Adipose tissue (tissue), 3 donors: Measurements from ENCODE around the gene AK9. TPM values are rescaled to one million over a fixed set of nuclear protein-coding genes. Genes with fewer than 3 reads are reported as not detected.
A peak's percentile ranks its signal among the peaks of the same experiment; 100 is the strongest.
"Not testable (repeated sequence)": the region's sequence is repeated elsewhere in the genome, so short reads cannot be mapped to it uniquely, and the experiment has no call there.

Experiments used
- H3K27ac ChIP-seq: one replicate; pipeline ENCODE4 v1.5.1; 2013; ENCODE audit warnings: low read depth, low read length
- WGBS, 3 donors: extraction: QIAGEN DNeasy Blood & Tissue Kit; methylation state at CpG; one replicate each; pipeline ENCODE4 v1.1.7; 2013; 5-methylcytosine and 5-hydroxymethylcytosine counted together
- polyA plus RNA-seq, 3 donors: library from polyadenylated mRNA; stranded (reverse); fragments of 200-250 nt; gene quantifications; one replicate each; pipeline ENCODE4 v1.2.3, GENCODE V29; 2013
- donor health status: healthy with polysubstance abuse.
- donor health status: Bipolar disorder and iron deficiency.
- donor health status: healthy.

Gene AK9
- polyA plus RNA-seq, 3 donors: 2.3 to 3.7 (median 2.8) TPM

GRCh38 chr6:109653264-109653663 is 37.7 kb downstream of the AK9 start:
- no peak overlapping the region for H3K27ac ChIP-seq
- WGBS, 3 donors: 42 to 63% (median 47%) methylated on average over 5 of the region's 5 CpGs

GRCh38 chr6:109644131-109644530 is 46.9 kb downstream of the AK9 start:
- 89 to 97% (median 92%) methylated on average over 2 of the region's 2 CpGs for WGBS, 3 donors
- no peak overlapping the region for H3K27ac ChIP-seq

GRCh38 chr6:109632405-109632804 is 58.6 kb downstream of the AK9 start:
- H3K27ac ChIP-seq: no peak overlapping the region
- 91 to 93% (median 93%) methylated on average over 1 of the region's 1 CpG for WGBS, 3 donors

- H3K27ac ChIP-seq: no peak overlapping the region
- WGBS, 3 donors: 97 to 100% (median 100%) methylated on average over 1 of the region's 1 CpG
These were observed 59.6 kb downstream of the AK9 start for GRCh38 chr6:109631403-109631802.

- WGBS, 3 donors: 89 to 92% (median 92%) methylated on average over 4 of the region's 4 CpGs
- H3K27ac ChIP-seq: no peak overlapping the region
These were observed 62.6 kb downstream of the AK9 start for GRCh38 chr6:109628158-109629000.

GRCh38 chr6:109626311-109626710 is 64.7 kb downstream of the AK9 start:
- 80 to 87% (median 81%) methylated on average over 2 of the region's 2 CpGs for WGBS, 3 donors
- H3K27ac ChIP-seq: no peak overlapping the region

GRCh38 chr6:109625199-109625598 is 65.8 kb downstream of the AK9 start:
- 84 to 92% (median 90%) methylated on average over 7 of the region's 7 CpGs for WGBS, 3 donors
- no peak overlapping the region for H3K27ac ChIP-seq

- WGBS, 3 donors: 76 to 89% (median 89%) methylated on average over 3 of the region's 3 CpGs
- H3K27ac ChIP-seq: no peak overlapping the region
These were observed 67.7 kb downstream of the AK9 start for GRCh38 chr6:109623288-109623687.

GRCh38 chr6:109612268-109612667 is 78.7 kb downstream of the AK9 start:
- WGBS, 3 donors: 34 to 59% (median 48%) methylated on average over 1 of the region's 1 CpG
- no peak overlapping the region for H3K27ac ChIP-seq

GRCh38 chr6:109611502-109611901 is 79.5 kb downstream of the AK9 start:
- WGBS, 3 donors: 90 to 96% (median 93%) methylated on average over 1 of the region's 1 CpG
- no peak overlapping the region for H3K27ac ChIP-seq

GRCh38 chr6:109610590-109610989 is 80.4 kb downstream of the AK9 start:
- WGBS, 3 donors: 31 to 83% (median 56%) methylated on average over 2 of the region's 2 CpGs
- peak overlapping the region; percentile 26 for H3K27ac ChIP-seq

GRCh38 chr6:109609737-109610136 is 81.3 kb downstream of the AK9 start:
- no peak overlapping the region for H3K27ac ChIP-seq
- WGBS, 3 donors: 70 to 82% (median 71%) methylated on average over 1 of the region's 1 CpG

- 94 to 98% (median 95%) methylated on average over 2 of the region's 2 CpGs for WGBS, 3 donors
- H3K27ac ChIP-seq: no peak overlapping the region
These were observed 84.6 kb downstream of the AK9 start for GRCh38 chr6:109606359-109606758.

GRCh38 chr6:109595998-109596397 is 95.0 kb downstream of the AK9 start:
- 11 to 18% (median 14%) methylated on average over 2 of the region's 2 CpGs for WGBS, 3 donors
- no peak overlapping the region for H3K27ac ChIP-seq

- no peak overlapping the region for H3K27ac ChIP-seq
- WGBS, 3 donors: 75 to 86% (median 83%) methylated on average over 8 of the region's 8 CpGs
These were observed 110.5 kb downstream of the AK9 start for GRCh38 chr6:109580519-109580918.

GRCh38 chr6:109579361-109579760 is 111.6 kb downstream of the AK9 start:
- no peak overlapping the region for H3K27ac ChIP-seq
- WGBS, 3 donors: 89 to 93% (median 91%) methylated on average over 2 of the region's 2 CpGs

- not testable (repeated sequence) for H3K27ac ChIP-seq
- WGBS, 3 donors: 94 to 97% (median 97%) methylated on average over 2 of the region's 2 CpGs
These were observed 121.1 kb downstream of the AK9 start for GRCh38 chr6:109569901-109570300.

- WGBS, 3 donors: 79 to 91% (median 88%) methylated on average over 1 of the region's 1 CpG
- no peak overlapping the region for H3K27ac ChIP-seq
These were observed 129.2 kb downstream of the AK9 start for GRCh38 chr6:109561844-109562243.

GRCh38 chr6:109531446-109531845 is 159.6 kb downstream of the AK9 start:
- WGBS, 3 donors: 74 to 81% (median 79%) methylated on average over 6 of the region's 6 CpGs
- no peak overlapping the region for H3K27ac ChIP-seq

GRCh38 chr6:109527989-109528388 is 163.0 kb downstream of the AK9 start:
- 84 to 90% (median 90%) methylated on average over 3 of the region's 3 CpGs for WGBS, 3 donors
- no peak overlapping the region for H3K27ac ChIP-seq
